ENCODE data around the gene ZNF319. TPM values are rescaled to one million over a fixed set of nuclear protein-coding genes. Genes with fewer than 3 reads are reported as not detected.

Gene ZNF319
- total and polyA plus RNA-seq, 2 of the 4 experiments (the other 2 are of a cell fraction): 0.90 to 6.3 TPM

- no peak overlapping the region for H3K4ac ChIP-seq (ENCODE audit: low read depth, low read length)
- no peak overlapping the region for H3K4me2 ChIP-seq (ENCODE audit: low read depth, low read length)
- DNase-seq: no peak
- no peak overlapping the region for H2BK120ac ChIP-seq (ENCODE audit: low read depth, low read length)
- dilution Hi-C loops (cut with HindIII; ENCODE audit: low sequenced_read_pairs, unreplicated experiment): no loop called here
- H3K27me3 ChIP-seq (ENCODE audit: control insufficient read depth, insufficient read depth, low read length): peaks cover 44% of the 10 kb centered on the region
- CTCF ChIA-PET: no interaction called here
- no peaks in the 10 kb centered on the region; the same call in 1 of the 2 replicates for H3K4me1 ChIP-seq (ENCODE audit: control insufficient read depth, insufficient read depth, low read length)
- H3K23ac ChIP-seq (ENCODE audit: low read depth, low read length): no peak overlapping the region
- no peak overlapping the region for H2BK15ac ChIP-seq (ENCODE audit: low read depth, low read length)
- no peak overlapping the region for H3K56ac ChIP-seq (ENCODE audit: extremely low read depth, insufficient read depth, low read length)
- no peak overlapping the region for H3K27ac ChIP-seq (ENCODE audit: insufficient read depth, low read length)
- H3K9ac ChIP-seq (ENCODE audit: low read depth, low read length): no peak overlapping the region
- TF ChIP-seq MAFK (IDR thresholded peaks at IDR 0.05; ENCODE audit: low read depth, low read length) (no peak), CEBPB (IDR thresholded peaks at IDR 0.05; ENCODE audit: low read depth, low read length) (no peak), POLR2A (IDR thresholded peaks at IDR 0.05; ENCODE audit: low read depth, low read length) (no peak), FOS (IDR thresholded peaks at IDR 0.05; ENCODE audit: low read depth, low read length) (no peak), RFX5 (IDR thresholded peaks at IDR 0.05; ENCODE audit: low read depth, low read length) (no peak), USF2 (IDR thresholded peaks at IDR 0.05; ENCODE audit: low read depth, low read length) (no peak), SMC3 (IDR thresholded peaks at IDR 0.05; ENCODE audit: low read depth, low read length) (no peak), MAZ (IDR thresholded peaks at IDR 0.05; ENCODE audit: borderline replicate concordance, low read depth, low read length) (no peak), BHLHE40 (IDR thresholded peaks at IDR 0.05; ENCODE audit: low read depth, low read length) (no peak), MXI1 (IDR thresholded peaks at IDR 0.05; ENCODE audit: borderline replicate concordance, low read depth, low read length) (no peak), CTCF (conservative IDR thresholded peaks at IDR 0.05; ENCODE audit: low read depth, low read length) (no peak), RAD21 (IDR thresholded peaks at IDR 0.05; ENCODE audit: low read length) (no peak), CHD1 (IDR thresholded peaks at IDR 0.05; ENCODE audit: low read depth, low read length) (no peak), RCOR1 (IDR thresholded peaks at IDR 0.05; ENCODE audit: insufficient replicate concordance, low read length) (no peak)
- TF ChIP-seq, protein P1, sequence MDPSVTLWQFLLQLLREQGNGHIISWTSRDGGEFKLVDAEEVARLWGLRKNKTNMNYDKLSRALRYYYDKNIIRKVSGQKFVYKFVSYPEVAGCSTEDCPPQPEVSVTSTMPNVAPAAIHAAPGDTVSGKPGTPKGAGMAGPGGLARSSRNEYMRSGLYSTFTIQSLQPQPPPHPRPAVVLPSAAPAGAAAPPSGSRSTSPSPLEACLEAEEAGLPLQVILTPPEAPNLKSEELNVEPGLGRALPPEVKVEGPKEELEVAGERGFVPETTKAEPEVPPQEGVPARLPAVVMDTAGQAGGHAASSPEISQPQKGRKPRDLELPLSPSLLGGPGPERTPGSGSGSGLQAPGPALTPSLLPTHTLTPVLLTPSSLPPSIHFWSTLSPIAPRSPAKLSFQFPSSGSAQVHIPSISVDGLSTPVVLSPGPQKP (IDR thresholded peaks at IDR 0.05; ENCODE audit: borderline replicate concordance, low read depth, low read length): no peak
- H2BK5ac ChIP-seq (ENCODE audit: low read depth, low read length, poor library complexity, severe bottlenecking): no peak overlapping the region
- POLR2A ChIA-PET (ENCODE audit: unreplicated experiment): no interaction called here
- no peak overlapping the region for H4K8ac ChIP-seq (ENCODE audit: low read depth in 2 of 2, low read length in 2 of 2)
- H4K20me1 ChIP-seq (ENCODE audit: insufficient read depth, low read length): no peaks in the 10 kb centered on the region
- no TSS peak for BruUV-seq (replicated peaks)
- H3K79me1 ChIP-seq (ENCODE audit: low read depth in 1 of 2, low read length in 2 of 2): no peaks in the 10 kb centered on the region
- ATAC-seq (ENCODE audit: low read depth): no peak
- no peaks in the 10 kb centered on the region for H3K9me1 ChIP-seq (ENCODE audit: insufficient read depth, low read length)
- H3K9me3 ChIP-seq (ENCODE audit: control insufficient read depth, insufficient read depth, low read length): peaks cover 2% of the 10 kb centered on the region; the same call in 1 of the 2 replicates
- no peak overlapping the region for H2AK9ac ChIP-seq (replicated peaks; ENCODE audit: low read depth, low read length, poor library complexity)
- H2AFZ ChIP-seq (replicated peaks; ENCODE audit: low read length, poor library complexity): no peak overlapping the region
- WGBS, 2 experiments (ENCODE audit: extremely low coverage in 2 of 2, insufficient read length in 1 of 2): 70% methylated on average over 2 of the region's 9 CpGs; no CpG with 5 or more reads in 1 of the 2 experiments
- H4K5ac ChIP-seq (ENCODE audit: low read depth, low read length): no peak overlapping the region
- H2BK20ac ChIP-seq (ENCODE audit: low read depth, low read length): no peak overlapping the region
- H3K4me3 ChIP-seq (ENCODE audit: insufficient read depth, low read depth, low read length): no peak overlapping the region
- intact Hi-C loops (cut with micrococcal nuclease): no loop called here
- in situ Hi-C loops (cut with MboI; ENCODE audit: low sequenced_read_pairs): no loop called here
- no peak overlapping the region for H3K18ac ChIP-seq (ENCODE audit: low read depth, low read length)
- H2AK5ac ChIP-seq (ENCODE audit: low read depth, low read length): no peak overlapping the region
- no peak overlapping the region for H3K14ac ChIP-seq (replicated peaks; ENCODE audit: low read depth, low read length)
- no peak overlapping the region for H4K91ac ChIP-seq (ENCODE audit: insufficient read depth, low read depth, low read length)
- H3K36me3 ChIP-seq (ENCODE audit: control insufficient read depth, insufficient read depth, low read length): no peaks in the 10 kb centered on the region
These were observed 33.5 kb downstream of the ZNF319 start for GRCh38 chr16:57966986-57967385.
